ENCODE data around the gene UNC5C. TPM values are rescaled to one million over a fixed set of nuclear protein-coding genes. Genes with fewer than 3 reads are reported as not detected.

The UNC5C gene
- total RNA-seq, 3 donors from 2014 or later (not counting 1 experiment from before 2014, with no cell fraction given): not detected

GRCh38 chr4:95363966-95364365 is 184.8 kb downstream of the UNC5C start:
- Histone ChIP-seq H3K4me3 (ENCODE audit: low read length) (no peak overlapping the region), H3K36me3 (ENCODE audit: control insufficient read depth, insufficient read depth, low read length) (no peaks in the 10 kb centered on the region), H3K27me3 (ENCODE audit: control insufficient read depth, insufficient read depth, low read length) (no peaks in the 10 kb centered on the region), H3K27ac (ENCODE audit: low read length) (no peak overlapping the region), H3K9me3 (ENCODE audit: control insufficient read depth, insufficient read depth, low read length) (no peaks in the 10 kb centered on the region), H3K4me1 (ENCODE audit: control insufficient read depth, insufficient read depth, low read length) (no peaks in the 10 kb centered on the region)
- ATAC-seq: no peak
- no peak overlapping the region for H3K27ac Mint-ChIP-seq
- 35% methylated on average over 1 of the region's 1 CpG for WGBS (ENCODE audit: insufficient coverage)
- no peaks in the 10 kb centered on the region for H3K9me3 Mint-ChIP-seq
- intact Hi-C loops (cut with micrococcal nuclease): no loop called here
- H3K4me3 Mint-ChIP-seq: no peak overlapping the region
- no peaks in the 10 kb centered on the region for H3K27me3 Mint-ChIP-seq (ENCODE audit: low read depth in 2 of 2)
- no peaks in the 10 kb centered on the region for H3K4me1 Mint-ChIP-seq
- DNase-seq: no peak
- TF ChIP-seq CTCF (IDR thresholded peaks at IDR 0.05): no peak
- no peaks in the 10 kb centered on the region for H3K36me3 Mint-ChIP-seq

GRCh38 chr4:95363559-95363925 is 185.2 kb downstream of the UNC5C start:
- 74% methylated on average over 2 of the region's 2 CpGs for WGBS (ENCODE audit: insufficient coverage)
- DNase-seq: no peak

GRCh38 chr4:95362906-95363558 is 185.7 kb downstream of the UNC5C start:
- WGBS (ENCODE audit: insufficient coverage): 86% methylated on average over 7 of the region's 7 CpGs
- Mint-ChIP-seq H3K27ac (no peak overlapping the region), H3K9me3 (no peaks in the 10 kb centered on the region), H3K27me3 (ENCODE audit: low read depth in 2 of 2) (no peaks in the 10 kb centered on the region), H3K4me1 (no peaks in the 10 kb centered on the region), H3K4me3 (no peak overlapping the region), H3K36me3 (no peaks in the 10 kb centered on the region)
- H3K27ac ChIP-seq (ENCODE audit: low read length): no peak overlapping the region
- intact Hi-C loops (cut with micrococcal nuclease): no loop called here
- H3K4me3 ChIP-seq (ENCODE audit: low read length): no peak overlapping the region
- TF ChIP-seq CTCF (IDR thresholded peaks at IDR 0.05): no peak
- H3K27me3 ChIP-seq (ENCODE audit: control insufficient read depth, insufficient read depth, low read length): no peaks in the 10 kb centered on the region
- H3K4me1 ChIP-seq (ENCODE audit: control insufficient read depth, insufficient read depth, low read length): no peaks in the 10 kb centered on the region
- H3K9me3 ChIP-seq (ENCODE audit: control insufficient read depth, insufficient read depth, low read length): no peaks in the 10 kb centered on the region
- DNase-seq (no peak), ATAC-seq (no peak)
- no peaks in the 10 kb centered on the region for H3K36me3 ChIP-seq (ENCODE audit: control insufficient read depth, insufficient read depth, low read length)

More at GRCh38 chr4:95363559-95363925, 185.2 kb downstream of the UNC5C start:
- Mint-ChIP-seq H3K9me3 (no peaks in the 10 kb centered on the region), H3K4me3 (no peak overlapping the region), H3K27me3 (ENCODE audit: low read depth in 2 of 2) (no peaks in the 10 kb centered on the region), H3K36me3 (no peaks in the 10 kb centered on the region), H3K4me1 (no peaks in the 10 kb centered on the region), H3K27ac (no peak overlapping the region)
- Histone ChIP-seq H3K36me3 (ENCODE audit: control insufficient read depth, insufficient read depth, low read length) (no peaks in the 10 kb centered on the region), H3K4me3 (ENCODE audit: low read length) (no peak overlapping the region), H3K27ac (ENCODE audit: low read length) (no peak overlapping the region), H3K27me3 (ENCODE audit: control insufficient read depth, insufficient read depth, low read length) (no peaks in the 10 kb centered on the region), H3K4me1 (ENCODE audit: control insufficient read depth, insufficient read depth, low read length) (no peaks in the 10 kb centered on the region), H3K9me3 (ENCODE audit: control insufficient read depth, insufficient read depth, low read length) (no peaks in the 10 kb centered on the region)
- ATAC-seq: no peak
- TF ChIP-seq CTCF (IDR thresholded peaks at IDR 0.05): no peak
- intact Hi-C loops (cut with micrococcal nuclease): no loop called here

DNA sequence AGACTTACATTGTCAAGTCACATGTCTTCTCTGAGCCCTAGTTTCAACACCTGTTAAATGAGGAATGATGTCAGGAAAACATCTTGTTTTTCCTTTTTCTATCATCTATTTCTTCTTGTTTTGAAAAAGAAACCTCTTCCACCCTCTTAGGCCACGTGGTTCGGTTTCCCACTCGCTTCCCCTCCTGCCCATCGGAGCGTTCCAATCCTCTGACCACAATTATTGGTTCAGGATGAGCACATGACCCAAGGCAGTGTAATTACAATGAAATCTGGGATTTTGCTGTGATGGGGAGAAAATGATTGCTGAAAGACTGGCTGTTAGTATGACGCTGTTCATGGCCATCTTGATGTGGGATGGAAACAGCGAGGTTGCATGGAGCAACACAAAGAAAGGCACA is 186.7 kb downstream of the UNC5C start:
- ATAC-seq (no peak), DNase-seq (no peak)
- Mint-ChIP-seq H3K36me3 (no peaks in the 10 kb centered on the region), H3K4me1 (no peaks in the 10 kb centered on the region), H3K4me3 (no peak overlapping the region), H3K9me3 (no peaks in the 10 kb centered on the region), H3K27ac (no peak overlapping the region), H3K27me3 (ENCODE audit: low read depth in 2 of 2) (no peaks in the 10 kb centered on the region)
- no peak for TF ChIP-seq CTCF (IDR thresholded peaks at IDR 0.05)
- Histone ChIP-seq H3K4me1 (ENCODE audit: control insufficient read depth, insufficient read depth, low read length) (no peaks in the 10 kb centered on the region), H3K9me3 (ENCODE audit: control insufficient read depth, insufficient read depth, low read length) (no peaks in the 10 kb centered on the region), H3K4me3 (ENCODE audit: low read length) (no peak overlapping the region), H3K27ac (ENCODE audit: low read length) (no peak overlapping the region), H3K27me3 (ENCODE audit: control insufficient read depth, insufficient read depth, low read length) (no peaks in the 10 kb centered on the region), H3K36me3 (ENCODE audit: control insufficient read depth, insufficient read depth, low read length) (no peaks in the 10 kb centered on the region)
- 88% methylated on average over 7 of the region's 7 CpGs for WGBS (ENCODE audit: insufficient coverage)
- intact Hi-C loops (cut with micrococcal nuclease): no loop called here
